WTC11 (cell line): ENCODE data around the gene IRF2. TPM values are rescaled to one million over a fixed set of nuclear protein-coding genes. Genes with fewer than 3 reads are reported as not detected.

Experiments
- ATAC-seq: fragments of 200-7000 bp; cut with Tn5 transposase; 2 replicates; pipeline ENCODE4 v1.10.0; 2021; ENCODE audit warnings: mild to moderate bottlenecking, moderate library complexity
- CTCF ChIA-PET: fragments of 300-600 bp; sonication (Branson Sonifier 250); formaldehyde crosslinking; loops from one replicate; lab custom pipeline; 2021; ENCODE audit warnings: antibody characterized with exemption; lab: Charles Lee
- POLR2A ChIA-PET: fragments of 350-600 bp; sonication (Branson Sonifier 250); formaldehyde crosslinking; loops from one replicate; lab custom pipeline; 2021; ENCODE audit warnings: antibody characterized with exemption; lab: Charles Lee
- DNase-seq: peaks from one replicate; pipeline ENCODE4 v3.0.0; 2021; ENCODE audit warnings: low spot score
- H3K27ac Mint-ChIP-seq: 2 replicates; pipeline ENCODE4 v1.8.0; 2021; ENCODE audit warnings: mixed read lengths
- H3K27me3 Mint-ChIP-seq: 2 replicates; pipeline ENCODE4 v1.8.0; 2021; ENCODE audit warnings: low read depth, mild to moderate bottlenecking, moderate library complexity, mixed read lengths
- H3K36me3 Mint-ChIP-seq: 2 replicates; pipeline ENCODE4 v1.8.0; 2021; ENCODE audit warnings: mixed read lengths
- H3K4me1 Mint-ChIP-seq: 2 replicates; pipeline ENCODE4 v1.8.0; 2022; ENCODE audit warnings: mixed read lengths
- H3K4me3 Mint-ChIP-seq: 2 replicates; pipeline ENCODE4 v1.8.0; 2021; ENCODE audit warnings: mild to moderate bottlenecking, moderate library complexity, mixed read lengths
- H3K9me3 Mint-ChIP-seq: 2 replicates; pipeline ENCODE4 v1.8.0; 2021; ENCODE audit warnings: mixed read lengths
- CREB1 ChIP-seq: sonication (generic); formaldehyde crosslinking; IDR thresholded peaks from 2 replicates; pipeline ENCODE4 v1.8.0; 2023; ENCODE audit warnings: mild to moderate bottlenecking, missing genetic modification reagents
- FOXJ3 ChIP-seq: sonication (generic); formaldehyde crosslinking; IDR thresholded peaks from 2 replicates; pipeline ENCODE4 v1.9.0; 2021; ENCODE audit warnings: missing genetic modification reagents, mild to moderate bottlenecking, borderline replicate concordance
- MXD4 ChIP-seq: fragments of 250-450 bp; sonication (Bioruptor Pico); IDR thresholded peaks from 2 replicates; pipeline ENCODE4 v1.8.0; 2021; ENCODE audit warnings: mild to moderate bottlenecking, moderate library complexity, borderline replicate concordance
- NFYB ChIP-seq: sonication (generic); formaldehyde crosslinking; conservative IDR thresholded peaks from 2 replicates; pipeline ENCODE4 v1.8.0; 2022; ENCODE audit warnings: low read depth, missing genetic modification reagents
- NR2C2 ChIP-seq: sonication (generic); formaldehyde crosslinking; IDR thresholded peaks from 2 replicates; pipeline ENCODE4 v1.8.0; 2022; ENCODE audit warnings: mild to moderate bottlenecking, missing genetic modification reagents
- OVOL2 ChIP-seq: fragments of 250-450 bp; sonication (Bioruptor Pico); IDR thresholded peaks from 2 replicates; pipeline ENCODE4 v1.9.0; 2021; ENCODE audit warnings: mild to moderate bottlenecking, borderline replicate concordance
- PRRX2 ChIP-seq: fragments of 250-450 bp; sonication (Bioruptor Pico); IDR thresholded peaks from 2 replicates; pipeline ENCODE4 v1.8.0; 2021; ENCODE audit warnings: mild to moderate bottlenecking
- TP53 ChIP-seq: sonication (generic); formaldehyde crosslinking; IDR thresholded peaks from 2 replicates; pipeline ENCODE4 v1.8.1; 2023; ENCODE audit warnings: mild to moderate bottlenecking, missing genetic modification reagents
- ZNF121 ChIP-seq: sonication (generic); formaldehyde crosslinking; IDR thresholded peaks from 2 replicates; pipeline ENCODE4 v1.8.0; 2023; ENCODE audit warnings: missing genetic modification reagents
- ZNF232 ChIP-seq: sonication (generic); formaldehyde crosslinking; IDR thresholded peaks from 2 replicates; pipeline ENCODE4 v1.8.0; 2022; ENCODE audit warnings: mild to moderate bottlenecking, missing genetic modification reagents
- ZNF263 ChIP-seq: sonication (generic); formaldehyde crosslinking; IDR thresholded peaks from 2 replicates; pipeline ENCODE4 v1.8.1; 2022; ENCODE audit warnings: low read depth, mild to moderate bottlenecking, moderate library complexity, missing genetic modification reagents
- ZNF671 ChIP-seq: fragments of 250-450 bp; sonication (Bioruptor Pico); IDR thresholded peaks from 2 replicates; pipeline ENCODE4 v1.8.0; 2021; ENCODE audit warnings: mild to moderate bottlenecking
- total RNA-seq: library from RNA; stranded (reverse); gene quantifications from 3 replicates; pipeline ENCODE4 v1.2.3, GENCODE V29; 2021
- TF ChIP-seq, protein P1 (sequence below): sonication (generic); formaldehyde crosslinking; IDR thresholded peaks from 2 replicates; pipeline ENCODE4 v1.8.1; 2023; ENCODE audit warnings: mild to moderate bottlenecking, moderate library complexity, missing genetic modification reagents
- TF ChIP-seq, protein P2 (sequence below): sonication (generic); formaldehyde crosslinking; IDR thresholded peaks from 2 replicates; pipeline ENCODE4 v1.8.0; 2022; ENCODE audit warnings: mild to moderate bottlenecking, missing genetic modification reagents
- TF ChIP-seq, protein P3 (sequence below): sonication (generic); formaldehyde crosslinking; IDR thresholded peaks from 2 replicates; pipeline ENCODE4 v1.8.1; 2023; ENCODE audit warnings: mild to moderate bottlenecking, missing genetic modification reagents, moderate library complexity
- TF ChIP-seq, protein P4 (sequence below): sonication (generic); formaldehyde crosslinking; IDR thresholded peaks from 2 replicates; pipeline ENCODE4 v1.8.0; 2022; ENCODE audit warnings: mild to moderate bottlenecking, missing genetic modification reagents
- TF ChIP-seq, protein P5 (sequence below): sonication (generic); formaldehyde crosslinking; IDR thresholded peaks from 2 replicates; pipeline ENCODE4 v1.8.1; 2023; ENCODE audit warnings: mild to moderate bottlenecking, missing genetic modification reagents
- TF ChIP-seq, protein P6 (sequence below): sonication (generic); formaldehyde crosslinking; IDR thresholded peaks from 2 replicates; pipeline ENCODE4 v1.8.0; 2023; ENCODE audit warnings: mild to moderate bottlenecking, missing genetic modification reagents

The IRF2 gene
- total RNA-seq, 1 experiment from 2014 or later = 11.8 TPM

DNA sequence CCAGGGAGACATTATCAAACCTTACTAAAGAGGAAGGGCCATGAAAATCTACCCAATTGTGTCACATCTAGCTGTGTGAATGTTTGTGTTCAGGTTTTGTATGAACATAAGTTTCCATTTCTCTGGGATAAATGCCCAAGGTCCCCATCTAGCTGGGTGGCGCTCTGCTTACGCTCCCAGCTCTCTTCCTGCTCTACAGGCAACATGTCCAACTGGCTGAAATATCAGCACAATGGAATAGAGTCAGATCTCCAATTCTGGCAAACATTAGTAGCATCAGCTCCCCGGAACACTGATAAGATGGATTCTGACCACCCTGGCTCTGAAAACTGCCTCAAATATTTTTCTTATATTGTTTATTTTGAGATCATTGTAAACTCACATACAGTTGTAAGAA lies 74.8 kb downstream of the IRF2 start (continued):
- TF ChIP-seq OVOL2 (CRISPR knock-in tag) = no peak
- TF ChIP-seq NFYB = no peak
- TF ChIP-seq NR2C2 (CRISPR knock-in tag) = no peak
- TF ChIP-seq PRRX2 = no peak
- TF ChIP-seq, protein P1, sequence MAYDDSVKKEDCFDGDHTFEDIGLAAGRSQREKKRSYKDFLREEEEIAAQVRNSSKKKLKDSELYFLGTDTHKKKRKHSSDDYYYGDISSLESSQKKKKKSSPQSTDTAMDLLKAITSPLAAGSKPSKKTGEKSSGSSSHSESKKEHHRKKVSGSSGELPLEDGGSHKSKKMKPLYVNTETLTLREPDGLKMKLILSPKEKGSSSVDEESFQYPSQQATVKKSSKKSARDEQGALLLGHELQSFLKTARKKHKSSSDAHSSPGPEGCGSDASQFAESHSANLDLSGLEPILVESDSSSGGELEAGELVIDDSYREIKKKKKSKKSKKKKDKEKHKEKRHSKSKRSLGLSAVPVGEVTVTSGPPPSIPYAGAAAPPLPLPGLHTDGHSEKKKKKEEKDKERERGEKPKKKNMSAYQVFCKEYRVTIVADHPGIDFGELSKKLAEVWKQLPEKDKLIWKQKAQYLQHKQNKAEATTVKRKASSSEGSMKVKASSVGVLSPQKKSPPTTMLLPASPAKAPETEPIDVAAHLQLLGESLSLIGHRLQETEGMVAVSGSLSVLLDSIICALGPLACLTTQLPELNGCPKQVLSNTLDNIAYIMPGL (CRISPR knock-in tag) = no peak
- TF ChIP-seq, protein P2, sequence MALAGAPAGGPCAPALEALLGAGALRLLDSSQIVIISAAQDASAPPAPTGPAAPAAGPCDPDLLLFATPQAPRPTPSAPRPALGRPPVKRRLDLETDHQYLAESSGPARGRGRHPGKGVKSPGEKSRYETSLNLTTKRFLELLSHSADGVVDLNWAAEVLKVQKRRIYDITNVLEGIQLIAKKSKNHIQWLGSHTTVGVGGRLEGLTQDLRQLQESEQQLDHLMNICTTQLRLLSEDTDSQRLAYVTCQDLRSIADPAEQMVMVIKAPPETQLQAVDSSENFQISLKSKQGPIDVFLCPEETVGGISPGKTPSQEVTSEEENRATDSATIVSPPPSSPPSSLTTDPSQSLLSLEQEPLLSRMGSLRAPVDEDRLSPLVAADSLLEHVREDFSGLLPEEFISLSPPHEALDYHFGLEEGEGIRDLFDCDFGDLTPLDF (CRISPR knock-in tag) = no peak
- TF ChIP-seq, protein P3, sequence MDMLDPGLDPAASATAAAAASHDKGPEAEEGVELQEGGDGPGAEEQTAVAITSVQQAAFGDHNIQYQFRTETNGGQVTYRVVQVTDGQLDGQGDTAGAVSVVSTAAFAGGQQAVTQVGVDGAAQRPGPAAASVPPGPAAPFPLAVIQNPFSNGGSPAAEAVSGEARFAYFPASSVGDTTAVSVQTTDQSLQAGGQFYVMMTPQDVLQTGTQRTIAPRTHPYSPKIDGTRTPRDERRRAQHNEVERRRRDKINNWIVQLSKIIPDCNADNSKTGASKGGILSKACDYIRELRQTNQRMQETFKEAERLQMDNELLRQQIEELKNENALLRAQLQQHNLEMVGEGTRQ = no peak

DNA sequence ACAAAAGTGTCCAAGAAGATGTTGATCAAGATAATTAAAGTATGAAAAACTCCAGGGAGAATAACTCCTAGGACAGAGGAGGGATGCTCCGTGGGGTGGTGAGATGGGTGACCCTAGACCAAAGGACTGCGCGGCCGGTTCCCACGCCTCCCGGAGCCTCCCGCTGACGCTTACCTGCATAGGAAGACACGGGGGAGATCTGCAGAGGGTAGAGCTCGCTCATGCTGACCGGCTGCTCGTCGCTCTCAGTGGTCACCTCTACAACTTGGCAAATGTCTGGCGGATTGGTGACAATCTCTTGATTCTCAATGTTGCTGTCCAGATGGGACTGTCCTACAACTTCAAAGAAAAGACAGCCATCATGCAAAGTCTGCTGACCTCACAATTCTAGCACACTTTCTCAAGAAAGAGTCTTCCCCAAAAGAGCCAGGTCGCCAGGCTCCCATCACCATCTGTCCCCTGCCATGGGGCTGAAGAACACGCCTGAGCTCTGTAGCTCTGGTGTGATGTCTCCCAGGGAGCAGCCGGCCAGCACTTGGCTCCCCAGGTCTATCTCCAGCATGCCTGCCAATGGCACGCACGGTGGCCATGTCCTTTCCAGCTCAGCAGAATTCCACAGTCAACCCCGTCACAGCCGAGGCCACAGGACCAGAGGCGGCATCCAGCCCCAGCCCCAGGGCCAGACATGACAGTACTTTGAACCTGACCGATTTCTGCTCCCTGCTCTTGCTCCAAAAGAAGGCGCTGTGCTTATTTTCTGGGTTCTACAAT lies 75.4 kb downstream of the IRF2 start:
- Mint-ChIP-seq H3K27me3 (no peaks in the 10 kb centered on the region), H3K36me3 (peaks cover 37% of the 10 kb centered on the region), H3K9me3 (no peaks in the 10 kb centered on the region), H3K4me1 (peaks cover 45% of the 10 kb centered on the region), H3K4me3 (no peak overlapping the region), H3K27ac (no peak overlapping the region)
- ChIA-PET POLR2A (no interaction called here), CTCF (interaction anchor here (1.2 kb wide), 1 partner anchor 135 kb away, joined by 4 read pairs; no protein-coding TSS in a partner anchor)
- DNase-seq (no peak), ATAC-seq (no peak)
- TF ChIP-seq MXD4 = no peak
- no peak for TF ChIP-seq TP53 (CRISPR knock-in tag)
- no peak for TF ChIP-seq PRRX2
- no peak for TF ChIP-seq ZNF121
- TF ChIP-seq, protein P4, sequence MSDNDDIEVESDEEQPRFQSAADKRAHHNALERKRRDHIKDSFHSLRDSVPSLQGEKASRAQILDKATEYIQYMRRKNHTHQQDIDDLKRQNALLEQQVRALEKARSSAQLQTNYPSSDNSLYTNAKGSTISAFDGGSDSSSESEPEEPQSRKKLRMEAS (CRISPR knock-in tag) = no peak
- TF ChIP-seq ZNF232 (CRISPR knock-in tag) = no peak
- TF ChIP-seq, protein P5, sequence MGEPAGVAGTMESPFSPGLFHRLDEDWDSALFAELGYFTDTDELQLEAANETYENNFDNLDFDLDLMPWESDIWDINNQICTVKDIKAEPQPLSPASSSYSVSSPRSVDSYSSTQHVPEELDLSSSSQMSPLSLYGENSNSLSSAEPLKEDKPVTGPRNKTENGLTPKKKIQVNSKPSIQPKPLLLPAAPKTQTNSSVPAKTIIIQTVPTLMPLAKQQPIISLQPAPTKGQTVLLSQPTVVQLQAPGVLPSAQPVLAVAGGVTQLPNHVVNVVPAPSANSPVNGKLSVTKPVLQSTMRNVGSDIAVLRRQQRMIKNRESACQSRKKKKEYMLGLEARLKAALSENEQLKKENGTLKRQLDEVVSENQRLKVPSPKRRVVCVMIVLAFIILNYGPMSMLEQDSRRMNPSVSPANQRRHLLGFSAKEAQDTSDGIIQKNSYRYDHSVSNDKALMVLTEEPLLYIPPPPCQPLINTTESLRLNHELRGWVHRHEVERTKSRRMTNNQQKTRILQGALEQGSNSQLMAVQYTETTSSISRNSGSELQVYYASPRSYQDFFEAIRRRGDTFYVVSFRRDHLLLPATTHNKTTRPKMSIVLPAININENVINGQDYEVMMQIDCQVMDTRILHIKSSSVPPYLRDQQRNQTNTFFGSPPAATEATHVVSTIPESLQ (CRISPR knock-in tag) = no peak
- no peak for TF ChIP-seq ZNF263 (CRISPR knock-in tag)
- no peak for TF ChIP-seq FOXJ3 (CRISPR knock-in tag)
- TF ChIP-seq CREB1 = no peak
- no peak for TF ChIP-seq ZNF671 (CRISPR knock-in tag)
- TF ChIP-seq, protein P6, sequence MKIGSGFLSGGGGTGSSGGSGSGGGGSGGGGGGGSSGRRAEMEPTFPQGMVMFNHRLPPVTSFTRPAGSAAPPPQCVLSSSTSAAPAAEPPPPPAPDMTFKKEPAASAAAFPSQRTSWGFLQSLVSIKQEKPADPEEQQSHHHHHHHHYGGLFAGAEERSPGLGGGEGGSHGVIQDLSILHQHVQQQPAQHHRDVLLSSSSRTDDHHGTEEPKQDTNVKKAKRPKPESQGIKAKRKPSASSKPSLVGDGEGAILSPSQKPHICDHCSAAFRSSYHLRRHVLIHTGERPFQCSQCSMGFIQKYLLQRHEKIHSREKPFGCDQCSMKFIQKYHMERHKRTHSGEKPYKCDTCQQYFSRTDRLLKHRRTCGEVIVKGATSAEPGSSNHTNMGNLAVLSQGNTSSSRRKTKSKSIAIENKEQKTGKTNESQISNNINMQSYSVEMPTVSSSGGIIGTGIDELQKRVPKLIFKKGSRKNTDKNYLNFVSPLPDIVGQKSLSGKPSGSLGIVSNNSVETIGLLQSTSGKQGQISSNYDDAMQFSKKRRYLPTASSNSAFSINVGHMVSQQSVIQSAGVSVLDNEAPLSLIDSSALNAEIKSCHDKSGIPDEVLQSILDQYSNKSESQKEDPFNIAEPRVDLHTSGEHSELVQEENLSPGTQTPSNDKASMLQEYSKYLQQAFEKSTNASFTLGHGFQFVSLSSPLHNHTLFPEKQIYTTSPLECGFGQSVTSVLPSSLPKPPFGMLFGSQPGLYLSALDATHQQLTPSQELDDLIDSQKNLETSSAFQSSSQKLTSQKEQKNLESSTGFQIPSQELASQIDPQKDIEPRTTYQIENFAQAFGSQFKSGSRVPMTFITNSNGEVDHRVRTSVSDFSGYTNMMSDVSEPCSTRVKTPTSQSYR = no peak
